GM12891 (cell line): ENCODE data around the gene OVCH1.

Experiments
- POLR2A ChIP-seq: IDR thresholded peaks from 2 replicates; pipeline ENCODE4 v1.6.1; 2011; ENCODE audit warnings: low read depth, low read length, control low read depth
- POLR2AphosphoS5 ChIP-seq: IDR thresholded peaks from 2 replicates; pipeline ENCODE4 v1.6.1; 2011; ENCODE audit warnings: low read depth, low read length, control low read depth
- SPI1 ChIP-seq: IDR thresholded peaks from 2 replicates; pipeline ENCODE4 v1.6.1; 2011; ENCODE audit warnings: low read depth, low read length, control low read depth

GRCh38 chr12:29416748-29417147 is 80.7 kb downstream of the OVCH1 start:
- TF ChIP-seq POLR2AphosphoS5: no peak
- no peak for TF ChIP-seq SPI1
- no peak for TF ChIP-seq POLR2A
